GM12801 (cell line): ENCODE results near the gene ZSCAN30.

Source experiments
- TF ChIP-seq, protein P1 (sequence below): IDR thresholded peaks from one replicate; pipeline ENCODE4 v1.5.1; 2011; ENCODE audit warnings: control low read depth; ENCODE audit not compliant: insufficient read length; ENCODE audit errors: extremely low read depth

ZSCAN30 gene

DNA sequence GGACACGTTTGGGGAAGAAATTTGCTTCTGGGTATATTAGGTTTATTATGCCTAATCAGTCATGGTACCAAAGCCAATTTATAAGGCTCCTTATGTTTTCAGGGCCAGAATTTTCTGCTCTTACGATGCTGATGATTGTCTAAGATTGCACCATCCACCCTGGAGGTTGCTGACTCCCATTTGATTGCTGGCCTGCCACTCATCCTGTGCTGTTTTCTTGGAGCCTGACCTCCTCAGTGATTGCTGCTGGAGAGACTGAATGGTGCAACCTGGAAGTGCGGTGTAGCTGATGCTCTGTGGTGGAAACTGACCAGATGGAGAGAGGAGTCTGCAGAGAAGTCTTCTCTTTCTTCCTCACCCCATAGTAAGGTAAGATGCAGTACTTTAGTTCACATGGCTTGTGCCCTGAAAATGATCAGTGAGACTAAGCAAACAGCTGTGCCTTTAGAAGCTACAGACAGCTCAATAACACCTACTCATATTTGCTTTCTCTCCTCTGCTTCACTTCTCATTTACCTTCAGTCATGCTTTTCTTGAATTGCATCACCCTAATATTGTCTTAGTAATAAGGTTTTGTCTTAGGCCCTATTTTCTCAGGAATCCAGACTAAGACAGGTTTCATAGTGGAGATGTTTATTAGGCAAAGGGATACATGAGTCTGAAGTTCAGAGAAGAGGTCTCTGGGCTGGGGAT, 36.8 kb upstream of the ZSCAN30 start:
- TF ChIP-seq, protein P1, sequence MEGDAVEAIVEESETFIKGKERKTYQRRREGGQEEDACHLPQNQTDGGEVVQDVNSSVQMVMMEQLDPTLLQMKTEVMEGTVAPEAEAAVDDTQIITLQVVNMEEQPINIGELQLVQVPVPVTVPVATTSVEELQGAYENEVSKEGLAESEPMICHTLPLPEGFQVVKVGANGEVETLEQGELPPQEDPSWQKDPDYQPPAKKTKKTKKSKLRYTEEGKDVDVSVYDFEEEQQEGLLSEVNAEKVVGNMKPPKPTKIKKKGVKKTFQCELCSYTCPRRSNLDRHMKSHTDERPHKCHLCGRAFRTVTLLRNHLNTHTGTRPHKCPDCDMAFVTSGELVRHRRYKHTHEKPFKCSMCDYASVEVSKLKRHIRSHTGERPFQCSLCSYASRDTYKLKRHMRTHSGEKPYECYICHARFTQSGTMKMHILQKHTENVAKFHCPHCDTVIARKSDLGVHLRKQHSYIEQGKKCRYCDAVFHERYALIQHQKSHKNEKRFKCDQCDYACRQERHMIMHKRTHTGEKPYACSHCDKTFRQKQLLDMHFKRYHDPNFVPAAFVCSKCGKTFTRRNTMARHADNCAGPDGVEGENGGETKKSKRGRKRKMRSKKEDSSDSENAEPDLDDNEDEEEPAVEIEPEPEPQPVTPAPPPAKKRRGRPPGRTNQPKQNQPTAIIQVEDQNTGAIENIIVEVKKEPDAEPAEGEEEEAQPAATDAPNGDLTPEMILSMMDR, result no peak

DNA sequence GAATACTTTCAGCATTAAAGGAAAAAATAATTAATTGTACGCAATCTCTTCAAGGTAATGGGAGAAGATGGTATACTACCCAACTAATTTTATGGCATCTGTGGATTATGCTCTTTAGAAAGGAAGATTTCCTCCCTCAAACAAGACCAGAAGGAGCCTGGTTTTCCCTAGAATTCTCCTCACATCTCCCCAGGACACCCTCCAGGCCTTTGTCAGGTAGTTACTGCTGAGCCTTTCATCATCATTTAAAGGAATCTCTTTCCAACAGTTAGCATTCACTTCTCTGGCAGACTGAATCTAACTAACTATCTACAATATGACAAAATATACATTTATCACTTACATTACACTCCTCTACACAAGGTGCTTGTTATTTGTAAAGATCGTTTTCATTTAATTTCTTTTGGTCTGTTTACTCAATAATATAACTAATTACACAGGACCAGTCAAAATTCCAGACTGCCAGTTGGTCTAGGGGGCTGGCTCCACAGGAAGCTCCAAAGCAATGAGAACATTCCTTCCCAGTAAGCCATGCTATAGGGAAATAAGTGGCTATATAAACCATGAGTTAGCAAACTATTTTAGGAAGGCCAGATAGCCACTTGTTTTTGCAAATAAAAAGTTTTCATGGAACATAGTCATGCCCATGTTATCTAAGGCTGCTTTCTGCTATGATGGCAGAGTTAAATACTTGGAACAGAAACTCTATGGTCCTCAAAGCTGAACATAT, 35.1 kb upstream of the ZSCAN30 start:
- TF ChIP-seq, protein P1, result no peak

DNA sequence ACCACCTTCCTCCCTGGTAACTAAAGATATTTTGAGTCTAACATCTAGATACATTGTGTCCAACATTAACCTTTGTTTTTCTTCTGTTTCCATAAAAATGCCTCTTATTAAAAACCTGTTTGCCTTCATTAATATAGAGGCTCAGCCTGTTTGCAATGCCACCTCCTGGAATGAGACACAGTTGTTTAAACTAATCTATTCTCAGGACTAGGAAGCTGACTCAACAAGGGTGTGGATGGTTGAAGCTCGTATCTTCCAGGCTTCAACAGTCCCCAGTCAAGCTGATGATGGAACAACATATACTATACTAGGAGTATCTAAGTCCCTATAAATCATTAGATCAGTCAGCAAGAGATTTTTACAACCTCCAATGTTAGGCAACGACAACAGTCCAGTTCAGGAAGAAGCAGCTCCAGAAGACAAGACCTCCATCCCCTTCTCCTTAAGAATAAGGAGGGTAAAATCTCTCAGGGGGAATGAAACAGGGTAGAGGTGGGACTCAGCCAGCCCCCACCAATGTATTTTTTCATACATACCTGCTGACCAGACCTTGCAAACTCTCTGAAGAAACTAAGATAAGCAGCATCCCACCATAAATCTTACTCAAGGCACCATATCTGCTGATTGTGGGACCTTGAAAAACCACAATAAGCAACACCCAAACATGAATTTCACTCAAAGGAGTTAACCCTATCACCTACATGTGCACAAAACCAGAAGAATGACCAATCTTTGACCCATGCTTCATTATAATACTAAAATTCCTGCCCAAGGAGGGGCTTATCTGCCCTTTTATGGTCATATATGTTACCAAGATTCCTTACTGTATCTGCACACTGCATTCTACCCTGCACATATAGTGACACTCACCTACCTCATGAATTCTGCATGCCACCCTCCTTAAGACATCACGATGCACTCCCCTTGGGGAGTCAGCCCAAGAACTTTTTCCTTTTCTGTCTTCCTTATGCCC, 32.7 kb upstream of the ZSCAN30 start:
- TF ChIP-seq, protein P1, result no peak

DNA sequence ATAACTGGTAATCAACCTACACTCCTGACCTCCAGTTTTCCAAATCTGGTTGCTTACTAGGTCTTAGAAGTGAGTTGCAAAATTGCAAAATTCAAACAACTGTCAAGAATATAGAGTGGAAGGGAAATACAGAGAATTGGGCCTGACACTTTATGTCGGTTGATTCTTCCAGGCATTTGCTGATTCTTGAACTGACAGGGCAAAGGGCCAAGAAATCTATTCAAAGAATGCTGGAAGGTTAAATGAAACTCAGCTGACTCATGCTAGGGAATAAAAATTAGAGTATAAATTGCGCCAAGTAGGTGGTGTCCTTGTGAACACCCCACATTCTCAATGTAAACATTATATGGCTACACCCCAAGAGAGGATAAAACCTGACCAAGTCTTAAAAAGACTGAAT, 21.5 kb upstream of the ZSCAN30 start:
- TF ChIP-seq, protein P1, result no peak

DNA sequence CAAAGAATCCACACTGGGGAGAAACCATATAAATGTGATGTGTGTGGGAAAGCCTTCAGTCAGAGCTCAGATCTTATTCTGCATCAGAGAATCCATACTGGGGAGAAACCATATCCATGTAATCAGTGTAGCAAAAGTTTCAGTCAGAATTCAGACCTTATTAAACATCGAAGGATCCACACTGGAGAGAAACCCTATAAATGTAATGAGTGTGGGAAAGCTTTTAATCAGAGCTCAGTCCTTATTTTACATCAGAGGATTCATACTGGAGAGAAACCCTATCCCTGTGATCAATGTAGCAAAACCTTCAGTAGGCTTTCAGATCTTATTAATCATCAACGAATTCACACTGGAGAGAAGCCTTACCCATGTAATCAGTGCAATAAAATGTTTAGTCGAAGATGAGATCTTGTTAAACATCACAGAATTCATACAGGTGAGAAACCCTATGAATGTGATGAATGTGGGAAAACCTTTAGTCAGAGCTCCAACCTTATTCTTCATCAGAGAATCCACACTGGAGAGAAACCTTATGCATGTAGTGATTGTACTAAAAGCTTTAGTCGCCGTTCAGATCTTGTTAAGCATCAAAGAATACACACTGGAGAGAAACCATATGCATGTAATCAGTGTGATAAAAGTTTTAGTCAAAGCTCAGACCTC, 16.7 kb upstream of the ZSCAN30 start:
- TF ChIP-seq, protein P1, result no peak

DNA sequence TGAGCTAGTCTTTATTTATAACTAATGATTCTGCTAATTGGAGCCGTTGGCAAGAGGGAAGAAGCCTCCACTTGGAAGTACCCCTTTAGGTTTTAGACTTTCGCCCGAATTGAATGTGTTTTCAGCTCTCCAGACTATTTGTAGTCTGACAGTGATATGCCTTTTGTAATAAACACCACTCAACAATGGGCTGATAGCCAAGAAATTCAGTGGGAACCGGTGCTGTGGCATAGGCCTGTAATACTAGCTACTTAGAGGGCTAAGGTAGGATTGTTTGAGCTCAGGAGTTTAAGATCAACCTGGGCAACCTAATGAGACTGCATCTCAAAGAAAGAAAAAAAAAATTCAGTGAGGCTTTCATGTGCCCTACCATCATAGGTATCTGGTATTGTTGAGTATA, 13.6 kb upstream of the ZSCAN30 start:
- TF ChIP-seq, protein P1, result no peak
